GM19043 (cell line): ENCODE data around the gene SPOCK2.
"Not testable (repeated sequence)": the region's sequence is repeated elsewhere in the genome, so short reads cannot be mapped to it uniquely, and the experiment has no call there.

Source experiments
- ATAC-seq: cut with Tn5 transposase; IDR thresholded peaks from one replicate; pipeline ENCODE4 v1.9.1; 2021; ENCODE audit warnings: low read depth; ENCODE audit not compliant: unreplicated experiment

SPOCK2 gene

DNA sequence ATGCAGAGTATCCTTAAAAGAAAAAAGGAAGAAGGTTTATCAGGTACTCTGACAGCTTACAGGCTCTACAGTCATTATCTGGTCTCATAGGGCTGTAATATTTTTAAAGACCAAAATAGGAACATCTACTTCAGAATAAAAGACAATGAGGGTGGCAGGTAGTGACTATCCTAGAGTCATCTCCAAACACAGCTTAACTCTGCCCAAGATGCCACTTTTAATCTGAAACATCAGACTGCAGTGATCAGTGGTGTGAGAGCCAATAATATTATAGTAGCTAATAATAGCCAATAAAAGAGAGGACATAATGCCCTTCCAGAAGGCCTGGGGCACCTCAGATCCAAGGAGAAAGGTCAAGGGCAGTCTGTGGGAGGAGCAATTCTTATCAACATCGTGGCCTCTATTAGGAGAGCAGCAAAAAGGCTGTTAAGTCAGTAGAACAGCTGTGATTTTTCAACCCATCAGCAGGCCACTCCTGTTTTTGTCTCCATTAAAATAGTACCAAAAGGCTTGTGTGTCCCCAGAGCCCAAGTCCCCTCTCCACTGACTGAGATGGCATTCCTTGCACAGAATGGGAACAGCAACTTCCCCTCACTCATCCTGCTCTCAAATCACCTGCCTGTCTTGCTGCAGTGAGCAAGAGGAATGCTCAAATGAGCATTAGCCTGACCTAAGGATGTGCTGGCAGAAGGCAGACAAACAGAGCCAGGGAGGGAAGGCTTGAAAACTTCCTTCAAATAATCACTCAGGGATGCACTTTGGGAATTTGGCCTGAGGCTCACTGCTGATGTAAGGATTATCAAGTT is 20.7 kb upstream of the SPOCK2 start:
- no peak for ATAC-seq

DNA sequence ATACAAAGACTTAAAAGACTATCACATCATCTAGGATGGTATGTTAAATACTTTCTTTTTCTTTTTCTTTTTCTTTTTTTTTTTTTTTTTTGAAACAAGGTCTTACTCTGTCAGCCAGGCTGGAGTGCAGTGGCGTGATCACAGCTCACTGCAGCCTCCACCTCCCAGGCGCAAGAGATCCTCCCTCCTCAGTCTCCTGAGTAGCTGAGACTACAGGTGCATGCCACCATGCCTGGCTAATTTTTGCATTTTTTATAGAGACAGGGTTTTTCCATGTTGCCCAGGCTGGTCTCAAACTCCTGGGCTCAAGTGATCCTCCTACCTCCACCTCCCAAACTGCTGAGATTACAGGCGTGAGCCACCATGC is 19.6 kb upstream of the SPOCK2 start:
- not testable (repeated sequence) for ATAC-seq

DNA sequence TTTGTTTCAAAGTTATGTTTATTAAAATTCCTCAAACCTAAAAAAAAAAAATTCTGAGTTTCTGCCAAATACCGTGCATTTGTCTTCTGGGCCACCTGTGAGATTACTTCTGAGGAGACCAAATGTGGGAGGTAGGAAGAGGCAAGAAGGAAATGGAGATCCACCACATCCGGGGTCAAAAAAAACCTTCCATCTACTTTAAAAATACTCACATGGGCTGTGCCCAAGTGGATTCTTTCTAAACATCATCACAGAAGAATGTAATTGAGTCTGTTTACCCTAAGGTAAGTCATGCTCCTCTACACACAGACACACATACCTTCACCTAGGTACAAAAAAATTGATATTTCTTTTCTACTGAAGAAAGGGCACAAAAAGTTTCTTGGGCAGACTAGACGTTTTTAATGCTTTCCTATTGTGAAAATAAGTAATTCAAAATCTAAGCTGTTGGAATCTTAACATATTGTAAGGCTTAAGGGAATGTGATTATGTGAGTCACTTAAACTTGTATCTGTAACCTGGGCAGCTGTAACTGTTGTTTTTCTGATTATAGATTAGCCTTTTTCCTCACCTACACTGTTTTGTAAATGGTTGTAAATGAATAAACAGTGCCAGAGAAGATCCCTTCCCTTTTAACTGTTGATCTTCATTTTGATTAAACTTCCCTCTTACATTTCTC is 19.1 kb upstream of the SPOCK2 start:
- ATAC-seq = no peak

DNA sequence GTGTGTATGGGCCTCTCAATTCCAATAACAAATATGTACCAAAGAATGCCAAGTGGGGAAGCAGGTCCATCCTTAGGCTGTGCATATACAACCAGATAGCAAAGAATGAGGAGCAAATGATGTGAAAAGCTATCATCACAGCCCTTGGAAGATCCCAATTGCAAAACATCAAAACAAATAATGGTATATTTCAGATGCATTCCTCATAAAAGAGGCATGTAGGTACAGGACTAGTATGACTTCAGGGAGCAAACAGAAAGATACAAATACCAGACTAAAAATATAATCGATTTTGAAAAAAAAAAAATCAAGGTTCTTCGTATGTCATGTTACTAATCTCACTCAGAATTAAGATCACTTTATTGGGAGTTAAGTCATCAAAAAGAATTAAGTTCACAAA is 18.5 kb upstream of the SPOCK2 start:
- ATAC-seq = no peak

DNA sequence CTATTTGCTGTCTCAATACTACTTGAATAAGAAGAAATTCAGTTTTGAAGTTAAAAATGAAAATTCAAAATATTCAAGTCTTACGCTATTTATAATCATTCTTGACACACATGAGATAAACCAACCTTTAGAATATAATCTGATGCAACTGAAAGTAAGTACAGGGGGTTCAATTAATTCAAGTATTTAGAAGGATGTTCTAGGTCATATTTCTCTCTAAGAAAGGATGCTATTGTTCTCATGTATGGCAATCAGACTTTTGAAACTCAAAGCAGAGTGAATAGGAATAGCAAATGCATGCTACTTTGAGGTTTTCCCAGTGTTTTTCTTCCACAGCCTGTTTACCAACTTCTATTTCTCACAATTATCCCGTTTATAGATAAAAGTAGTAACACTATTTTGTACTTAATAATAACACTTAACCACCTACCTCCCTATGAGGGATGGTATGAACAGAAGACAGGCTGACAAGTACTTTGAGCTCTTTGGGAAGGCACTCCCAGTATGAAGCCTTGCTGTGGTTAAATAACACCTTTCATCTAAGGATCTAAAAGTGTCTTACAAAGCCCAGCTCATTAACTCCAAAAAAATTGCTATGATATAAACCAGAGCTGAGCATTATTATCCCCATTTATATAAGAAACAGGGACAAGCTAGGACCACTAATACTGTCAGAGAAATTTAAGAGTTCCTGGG is 18.0 kb upstream of the SPOCK2 start:
- ATAC-seq = no peak

DNA sequence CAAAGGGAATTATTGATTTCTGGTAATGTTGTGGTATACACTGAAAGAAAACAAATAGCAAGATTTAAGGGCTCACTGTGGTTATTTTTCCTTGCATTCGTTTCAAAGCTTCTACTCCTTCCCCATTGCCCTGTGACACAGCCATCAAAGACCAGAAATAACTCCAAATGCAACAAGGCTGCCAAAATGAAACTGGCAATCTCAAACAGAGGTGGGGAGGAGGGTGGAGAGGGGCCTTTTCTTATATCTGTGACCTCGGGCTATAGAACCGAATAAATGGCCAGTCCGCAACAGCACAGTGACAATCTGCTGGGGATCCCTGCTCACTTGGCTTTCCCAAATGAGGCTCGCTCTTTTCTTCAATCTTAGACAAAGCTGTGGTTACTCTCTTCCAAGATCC is 17.4 kb upstream of the SPOCK2 start:
- no peak for ATAC-seq

DNA sequence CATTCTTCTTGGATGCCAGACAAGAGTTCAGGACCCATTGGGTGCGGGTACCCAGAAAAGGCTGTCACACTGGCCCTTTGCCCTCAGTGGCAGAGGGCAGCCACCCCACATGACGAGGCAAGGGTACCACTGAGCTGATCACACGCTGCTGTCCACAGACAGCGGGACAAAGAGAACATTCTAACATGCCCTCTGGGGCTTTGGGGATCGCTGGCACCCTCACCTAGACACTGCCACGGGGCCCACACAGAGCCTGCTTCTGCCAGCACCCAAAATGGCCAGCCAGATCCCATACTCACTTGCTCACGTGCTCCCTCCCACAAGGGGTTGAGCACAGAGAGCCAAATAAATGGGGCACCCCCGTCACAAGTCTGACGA is 16.7 kb upstream of the SPOCK2 start:
- no peak for ATAC-seq

DNA sequence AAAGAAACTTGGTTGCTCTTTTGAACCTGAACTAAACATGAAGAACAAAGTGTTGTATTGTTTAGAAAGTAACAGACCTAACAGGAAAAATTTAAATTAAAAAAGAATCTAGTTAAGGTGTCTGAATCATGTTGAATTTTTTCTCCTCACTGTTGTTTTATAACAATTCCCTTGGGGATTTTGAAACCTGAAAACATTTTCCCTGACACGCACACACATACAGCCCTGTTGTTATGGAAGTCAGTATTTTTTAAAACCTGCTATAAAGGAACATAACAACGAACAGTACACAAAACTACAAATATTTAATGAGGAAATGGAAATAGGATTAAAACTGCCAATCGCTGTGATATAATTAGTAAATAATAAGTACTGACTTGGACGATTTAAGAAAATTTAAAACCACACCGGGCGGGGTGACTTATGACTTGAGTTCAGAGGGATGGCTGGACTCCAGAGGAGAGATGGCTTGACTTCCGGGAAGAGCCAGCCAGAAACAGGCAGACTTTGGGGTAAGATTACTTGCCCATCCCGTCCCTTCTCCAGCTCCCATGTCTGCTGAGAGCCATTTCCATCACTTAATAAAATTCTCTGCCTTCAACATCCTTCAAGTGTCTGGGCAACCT is 16.2 kb upstream of the SPOCK2 start:
- ATAC-seq = no peak

DNA sequence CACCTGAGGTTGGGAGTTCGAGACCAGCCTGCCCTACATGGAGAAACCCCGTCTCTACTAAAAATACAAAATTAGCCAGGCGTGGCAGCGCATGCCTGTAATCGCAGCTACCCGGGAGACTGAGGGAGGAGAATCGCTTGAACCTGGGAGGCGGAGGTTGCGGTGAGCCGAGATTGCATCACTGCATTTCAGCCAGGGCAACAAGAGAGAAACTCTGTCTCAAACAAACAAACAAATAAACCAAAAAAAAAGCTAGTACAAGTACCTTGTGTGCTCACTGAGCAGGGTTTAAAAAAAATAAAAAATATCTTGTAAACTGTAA is 11.2 kb upstream of the SPOCK2 start:
- no peak for ATAC-seq

DNA sequence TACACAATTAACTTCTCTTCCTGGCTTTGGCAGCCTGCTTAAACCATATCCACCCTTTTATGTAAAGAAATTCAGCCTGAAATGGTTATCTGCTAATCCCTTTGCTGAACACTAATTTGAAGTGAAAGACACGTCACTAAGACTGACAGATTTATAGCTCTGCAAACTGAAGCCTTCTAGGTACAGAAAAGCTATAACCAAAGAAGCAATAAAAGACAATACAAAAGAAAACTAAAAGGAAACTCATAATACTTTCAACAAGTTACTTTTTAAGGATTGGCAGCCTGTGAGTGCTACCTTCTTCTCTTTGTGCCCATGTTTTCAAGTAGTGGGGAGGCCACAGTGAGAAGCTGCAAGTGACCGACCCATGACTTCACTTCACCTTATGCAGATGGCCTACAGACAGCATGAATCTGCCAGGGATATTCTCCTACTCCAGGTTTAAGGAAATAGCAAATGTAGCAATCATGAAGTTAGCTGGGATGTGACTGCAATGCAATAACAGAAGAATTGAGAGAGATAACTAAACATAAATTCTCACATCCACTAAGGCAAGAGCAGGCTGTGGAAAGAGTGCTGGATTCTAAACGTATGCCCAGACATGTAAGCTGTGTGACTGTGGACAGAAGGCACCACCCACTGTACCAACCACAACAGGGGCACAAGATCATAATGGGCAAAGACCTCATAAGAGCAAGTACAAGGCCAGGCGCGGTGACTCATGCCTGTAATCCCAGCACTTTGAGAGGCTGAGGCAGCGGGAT is 10.7 kb upstream of the SPOCK2 start:
- no peak for ATAC-seq

DNA sequence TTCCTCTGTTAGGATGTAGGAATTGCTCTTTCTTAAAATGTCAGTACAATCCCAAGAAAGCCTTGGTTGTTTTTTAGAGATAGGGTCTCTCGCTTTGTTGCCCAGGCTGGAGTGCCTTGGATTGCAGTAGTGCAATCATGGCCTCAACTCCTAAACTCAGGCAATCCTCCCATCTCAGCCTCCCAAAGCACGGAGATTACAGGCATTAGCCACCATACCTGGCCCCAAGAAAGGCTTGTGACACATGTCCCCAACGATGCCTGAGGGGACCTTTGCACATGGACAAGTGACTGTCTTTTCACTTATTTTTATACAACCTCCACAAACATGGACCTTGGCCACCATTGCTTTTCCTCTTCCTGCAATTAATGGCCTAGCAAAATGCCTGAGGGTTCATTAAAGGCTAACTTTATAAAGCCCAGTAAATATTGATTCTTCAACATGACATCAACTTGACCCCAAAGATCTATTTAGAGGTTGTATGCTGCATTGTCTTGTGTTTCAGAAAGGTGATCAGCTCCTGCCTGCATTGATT is 10.0 kb upstream of the SPOCK2 start:
- ATAC-seq = no peak

DNA sequence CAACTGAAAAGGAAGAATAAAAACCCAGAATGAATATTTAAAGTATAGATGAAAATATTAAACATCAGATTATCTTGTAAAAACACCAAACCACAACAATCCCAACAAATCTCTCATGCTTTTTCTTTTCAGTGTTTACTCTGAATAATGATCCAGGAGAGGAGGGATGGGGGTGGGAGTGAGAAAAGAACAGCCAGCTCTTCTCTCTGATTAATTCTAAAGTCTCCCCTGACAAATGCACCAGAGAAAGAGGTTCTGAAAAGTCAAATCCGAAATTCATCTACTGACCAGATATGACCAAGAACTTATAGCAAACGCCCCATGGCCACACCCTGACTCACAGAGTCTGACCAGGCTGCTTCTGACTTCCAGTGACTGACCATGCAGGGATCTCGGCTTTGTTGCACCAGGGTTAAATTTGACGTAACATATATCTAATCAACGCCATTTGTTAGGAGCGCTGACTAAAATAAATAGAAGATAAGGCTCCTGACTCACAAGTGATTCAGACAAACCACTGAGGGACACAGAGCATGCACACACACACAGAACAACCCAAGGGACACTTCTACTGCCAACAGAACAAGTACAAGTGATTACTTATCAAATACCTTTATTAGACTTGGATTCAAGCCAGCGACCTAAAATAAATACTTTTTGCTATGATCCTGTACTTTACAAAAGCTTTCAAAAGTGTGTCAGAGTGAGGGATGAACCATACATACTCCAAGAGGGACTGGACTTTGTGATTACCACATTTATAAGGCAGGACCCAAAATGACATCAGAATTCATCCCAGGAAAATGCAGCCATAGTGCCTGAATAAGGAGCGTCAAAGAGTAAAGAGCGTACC is 9.3 kb upstream of the SPOCK2 start:
- no peak for ATAC-seq

DNA sequence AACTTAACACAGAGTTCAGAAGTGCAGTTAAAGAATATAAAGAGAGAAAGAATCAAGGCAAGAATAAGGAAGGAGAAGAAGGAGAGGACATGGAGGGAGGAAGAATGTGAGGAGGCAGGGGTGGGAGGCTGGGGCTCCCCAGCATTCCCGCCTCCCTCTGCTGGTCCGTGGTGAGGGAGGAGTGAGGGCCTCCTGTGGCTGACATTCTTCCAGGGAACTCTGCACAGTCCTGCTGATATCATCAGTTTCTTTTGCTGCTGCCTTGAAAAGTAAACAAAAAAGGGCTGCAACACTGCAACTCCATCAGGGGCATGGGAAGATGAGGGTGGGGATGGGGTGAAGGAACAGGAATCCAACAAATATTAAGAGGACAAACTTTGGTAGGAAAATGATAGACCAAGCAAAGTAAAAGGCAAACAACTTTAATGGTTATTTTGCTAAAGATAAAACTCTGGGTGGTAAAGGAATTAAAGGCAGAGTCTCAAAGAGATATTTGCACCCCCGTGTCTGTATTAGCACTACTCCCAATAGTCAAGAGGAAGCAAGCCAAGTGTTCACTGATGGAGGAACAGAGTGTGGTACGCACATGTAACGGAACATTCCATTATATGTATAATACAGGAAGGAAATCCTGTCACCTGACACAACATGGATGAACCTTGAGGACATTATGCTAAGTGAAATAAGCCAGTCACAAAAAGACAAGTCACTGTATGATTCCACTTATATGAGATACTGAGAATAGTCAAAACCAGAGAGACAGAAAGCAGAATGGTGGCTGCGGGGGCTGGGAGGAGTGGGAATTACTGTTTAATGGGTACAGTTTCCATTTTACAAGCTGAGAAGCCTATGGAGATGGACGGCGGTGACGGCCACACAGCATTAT is 8.0 kb upstream of the SPOCK2 start:
- ATAC-seq = no peak

DNA sequence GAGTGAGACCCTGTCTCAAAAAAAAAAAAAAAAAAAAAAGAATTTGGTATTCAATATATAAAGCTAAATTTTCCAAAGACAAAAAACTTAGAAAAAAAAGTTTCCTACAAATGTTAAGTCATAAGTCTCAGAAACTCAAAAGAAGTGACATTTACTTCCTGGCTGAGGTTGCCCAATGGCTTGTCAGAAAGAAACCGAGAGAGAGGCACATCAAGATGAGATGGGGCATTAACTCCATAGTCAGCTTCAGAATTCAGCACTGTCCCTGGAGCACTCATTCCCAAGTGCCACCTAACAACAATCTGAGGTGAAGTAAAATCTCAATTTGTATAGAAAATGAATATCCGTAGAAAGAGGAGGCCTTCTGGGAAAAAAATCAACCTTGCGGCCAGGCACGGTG is 6.8 kb upstream of the SPOCK2 start:
- ATAC-seq = no peak

DNA sequence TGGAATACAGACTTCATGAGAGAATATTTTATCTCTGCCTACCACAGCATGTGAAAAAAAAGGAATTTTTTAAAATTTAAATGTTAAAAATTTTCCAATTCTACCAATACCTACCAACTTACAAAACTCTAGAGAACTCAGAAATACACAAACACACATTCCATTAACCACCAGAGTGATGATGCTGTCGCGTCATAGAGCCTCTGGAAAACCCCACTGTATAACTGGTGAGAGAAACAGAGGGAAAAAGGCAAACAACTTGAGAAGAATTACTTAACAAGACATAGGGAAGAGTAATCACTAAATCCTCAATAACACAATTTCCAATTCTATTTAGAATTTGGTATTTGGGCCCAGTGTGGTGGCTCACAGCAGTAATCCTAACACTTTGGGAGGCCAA is 6.2 kb upstream of the SPOCK2 start:
- ATAC-seq = no peak

DNA sequence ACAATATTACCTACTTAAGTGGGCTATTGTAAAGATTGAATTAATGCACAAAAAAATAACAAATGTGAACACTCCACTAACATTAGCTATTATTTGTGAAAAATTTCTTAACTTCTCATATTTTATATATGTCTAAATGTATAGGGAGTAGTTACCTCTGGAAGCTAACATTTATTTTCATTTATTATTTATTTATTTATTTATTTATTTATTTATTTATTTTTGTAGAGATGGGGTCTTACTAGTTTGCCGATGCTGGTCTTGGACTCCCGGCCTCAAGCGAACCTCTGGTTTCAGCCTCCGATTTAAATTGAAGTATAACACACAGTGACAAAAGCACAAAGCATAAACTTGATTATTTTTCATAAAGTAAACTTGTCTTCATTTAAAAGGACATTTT is 5.1 kb upstream of the SPOCK2 start:
- ATAC-seq = no peak

DNA sequence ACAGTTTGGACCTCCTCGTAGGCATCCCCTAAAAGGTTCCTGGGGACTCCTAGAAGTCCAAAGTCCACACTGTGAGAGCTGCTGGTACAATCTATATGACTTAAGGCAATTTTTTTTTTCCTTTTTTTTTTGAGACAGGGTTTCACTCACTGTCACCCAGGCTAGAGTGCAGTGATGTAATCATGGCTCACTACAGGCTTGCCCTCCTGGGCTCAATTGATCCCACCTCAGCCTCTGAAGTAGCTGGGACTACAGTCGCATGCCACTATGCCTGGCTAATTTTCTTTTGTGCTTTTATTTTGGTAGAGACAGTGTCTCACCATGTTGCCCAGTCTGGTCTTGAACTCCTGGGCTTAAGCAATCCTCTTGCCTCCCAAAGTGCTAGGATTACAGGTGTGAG is 4.6 kb upstream of the SPOCK2 start:
- ATAC-seq = no peak

DNA sequence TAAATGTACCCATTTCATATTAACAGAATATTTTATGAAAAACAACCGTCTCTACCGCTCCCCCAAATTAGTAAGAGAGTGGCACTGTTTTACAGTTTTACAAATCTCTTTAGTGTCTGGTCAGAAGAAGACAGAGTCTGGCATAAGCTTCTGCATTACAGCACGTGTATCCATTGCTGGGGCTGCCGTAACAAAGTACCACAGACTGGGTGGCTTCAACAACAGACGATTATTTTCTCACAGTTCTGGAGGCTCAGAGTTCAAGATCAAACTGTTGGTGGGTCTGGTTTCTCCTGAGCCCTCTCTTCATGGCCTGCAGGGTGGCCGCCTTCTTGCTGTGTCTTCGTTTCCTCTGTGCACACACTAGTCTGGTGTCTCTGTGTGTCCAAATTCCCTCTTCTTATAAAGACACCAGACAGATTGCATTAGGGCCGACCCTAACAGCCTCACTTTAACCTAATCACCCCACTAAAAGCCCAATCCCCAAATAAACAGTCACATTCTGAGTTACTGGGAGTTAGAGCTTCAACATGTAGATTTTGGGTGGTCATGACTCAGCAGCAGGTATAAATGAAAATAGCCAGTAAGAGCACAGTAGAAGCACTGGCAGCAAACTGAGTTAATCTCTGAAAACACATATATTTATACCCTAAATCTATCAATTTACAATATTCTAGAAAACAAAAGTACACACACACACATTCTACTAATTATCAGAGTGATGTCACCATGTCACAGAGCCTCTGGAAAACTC is 4.0 kb upstream of the SPOCK2 start:
- ATAC-seq = no peak
